ENCODE data around the gene CYP2E1. TPM values are rescaled to one million over a fixed set of nuclear protein-coding genes. Genes with fewer than 3 reads are reported as not detected.
"Not testable (repeated sequence)": the region's sequence is repeated elsewhere in the genome, so short reads cannot be mapped to it uniquely, and the experiment has no call there.

CYP2E1 gene
- total RNA-seq, 4 donors from 2014 or later = 0.83 to 0.98 (median 0.87) TPM

DNA sequence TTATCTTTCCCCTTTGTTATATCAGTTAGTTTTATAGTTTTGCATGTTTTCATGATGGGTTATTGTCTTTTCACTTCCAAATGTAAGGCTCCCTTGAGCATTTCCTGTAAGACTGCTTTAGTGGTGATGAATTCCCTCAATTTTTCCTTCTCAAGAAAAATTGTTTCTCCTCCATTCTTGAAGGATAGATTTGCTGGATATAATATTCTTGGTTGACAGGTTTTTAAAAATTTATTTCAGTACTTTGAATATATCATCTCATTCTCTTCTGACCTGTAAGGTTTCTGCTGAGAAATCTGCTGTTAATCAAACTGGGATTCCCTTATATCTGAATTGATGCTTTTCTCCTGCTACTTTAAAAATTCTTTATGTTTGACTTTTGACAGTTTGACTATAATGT, 40.1 kb upstream of the CYP2E1 start:
- peaks cover 0 to 36% (median 33%) of the 10 kb centered on the region in 4 donors for H3K9me3 ChIP-seq
- TF ChIP-seq POLR2AphosphoS5 (IDR thresholded peaks at IDR 0.05) = no peak
- no peak for TF ChIP-seq POLR2A (IDR thresholded peaks at IDR 0.05; ENCODE audit: low read depth)
- TF ChIP-seq, protein P1, sequence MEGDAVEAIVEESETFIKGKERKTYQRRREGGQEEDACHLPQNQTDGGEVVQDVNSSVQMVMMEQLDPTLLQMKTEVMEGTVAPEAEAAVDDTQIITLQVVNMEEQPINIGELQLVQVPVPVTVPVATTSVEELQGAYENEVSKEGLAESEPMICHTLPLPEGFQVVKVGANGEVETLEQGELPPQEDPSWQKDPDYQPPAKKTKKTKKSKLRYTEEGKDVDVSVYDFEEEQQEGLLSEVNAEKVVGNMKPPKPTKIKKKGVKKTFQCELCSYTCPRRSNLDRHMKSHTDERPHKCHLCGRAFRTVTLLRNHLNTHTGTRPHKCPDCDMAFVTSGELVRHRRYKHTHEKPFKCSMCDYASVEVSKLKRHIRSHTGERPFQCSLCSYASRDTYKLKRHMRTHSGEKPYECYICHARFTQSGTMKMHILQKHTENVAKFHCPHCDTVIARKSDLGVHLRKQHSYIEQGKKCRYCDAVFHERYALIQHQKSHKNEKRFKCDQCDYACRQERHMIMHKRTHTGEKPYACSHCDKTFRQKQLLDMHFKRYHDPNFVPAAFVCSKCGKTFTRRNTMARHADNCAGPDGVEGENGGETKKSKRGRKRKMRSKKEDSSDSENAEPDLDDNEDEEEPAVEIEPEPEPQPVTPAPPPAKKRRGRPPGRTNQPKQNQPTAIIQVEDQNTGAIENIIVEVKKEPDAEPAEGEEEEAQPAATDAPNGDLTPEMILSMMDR (IDR thresholded peaks at IDR 0.05) = no peak
- no peak overlapping the region for H3K4me3 ChIP-seq
- peaks cover 0 to 4% (median 0%) of the 10 kb centered on the region in 4 donors for H3K36me3 ChIP-seq
- H3K27ac ChIP-seq (replicated peaks in 1 of 4) = no peak overlapping the region
- H3K4me1 ChIP-seq = no peaks in the 10 kb centered on the region
- intact Hi-C loops (cut with DNase I) = no loop called here
- H3K27me3 ChIP-seq = no peaks in the 10 kb centered on the region
- no peak for DNase-seq (ENCODE audit: extremely low spot score)

DNA sequence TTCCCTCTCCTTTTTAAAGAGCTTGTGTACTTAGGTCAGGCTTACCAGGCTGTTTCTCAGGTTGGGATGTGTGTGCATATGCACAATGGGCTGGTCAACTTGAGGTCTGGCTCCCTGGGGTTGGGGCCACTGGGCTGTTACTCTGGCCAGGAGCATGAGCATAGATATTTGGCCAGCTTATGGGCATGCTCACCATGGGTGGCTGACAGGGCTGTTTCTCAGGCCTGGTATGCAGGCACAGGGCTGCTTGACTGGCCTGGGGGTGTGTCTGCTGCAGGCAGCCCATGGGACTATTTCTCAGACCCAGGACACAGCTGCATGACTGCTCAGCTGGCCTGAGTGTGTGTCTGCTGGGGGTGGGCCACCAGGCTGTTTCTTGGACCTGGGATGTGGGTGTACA, 38.8 kb upstream of the CYP2E1 start:
- no peaks in the 10 kb centered on the region for H3K4me1 ChIP-seq
- TF ChIP-seq, protein P1 (IDR thresholded peaks at IDR 0.05) = no peak
- TF ChIP-seq POLR2AphosphoS5 (IDR thresholded peaks at IDR 0.05) = no peak
- H3K36me3 ChIP-seq = peaks cover 0 to 5% (median 0%) of the 10 kb centered on the region in 4 donors
- DNase-seq (ENCODE audit: extremely low spot score) = no peak
- no peak overlapping the region for H3K4me3 ChIP-seq
- no peak overlapping the region for H3K27ac ChIP-seq (replicated peaks in 1 of 4)
- intact Hi-C loops (cut with DNase I) = no loop called here
- peaks cover 0 to 36% (median 33%) of the 10 kb centered on the region in 4 donors for H3K9me3 ChIP-seq
- no peaks in the 10 kb centered on the region for H3K27me3 ChIP-seq

GRCh38 chr10:133489816-133490588, 37.2 kb upstream of the CYP2E1 start:
- no peak overlapping the region for H3K27ac ChIP-seq (replicated peaks in 1 of 4)
- H3K36me3 ChIP-seq = peaks cover 0 to 7% (median 0%) of the 10 kb centered on the region in 4 donors
- peaks cover 0 to 21% (median 20%) of the 10 kb centered on the region in 4 donors for H3K9me3 ChIP-seq
- H3K27me3 ChIP-seq = no peaks in the 10 kb centered on the region
- TF ChIP-seq POLR2AphosphoS5 (IDR thresholded peaks at IDR 0.05) (no peak), EP300 (IDR thresholded peaks at IDR 0.05) (no peak), POLR2A (IDR thresholded peaks at IDR 0.05; ENCODE audit: low read depth) (no peak)
- TF ChIP-seq, protein P1 (IDR thresholded peaks at IDR 0.05) = no peak
- intact Hi-C loops (cut with DNase I) = loop anchor here (10.0 kb wide), 1 partner anchor 155 kb away; the partner anchor contains the start of gene CALY
- no peaks in the 10 kb centered on the region for H3K4me1 ChIP-seq
- no peak overlapping the region for H3K4me3 ChIP-seq
- no peak for DNase-seq (ENCODE audit: extremely low spot score)
- WGBS = 56% methylated on average over 2 of the region's 2 CpGs

DNA sequence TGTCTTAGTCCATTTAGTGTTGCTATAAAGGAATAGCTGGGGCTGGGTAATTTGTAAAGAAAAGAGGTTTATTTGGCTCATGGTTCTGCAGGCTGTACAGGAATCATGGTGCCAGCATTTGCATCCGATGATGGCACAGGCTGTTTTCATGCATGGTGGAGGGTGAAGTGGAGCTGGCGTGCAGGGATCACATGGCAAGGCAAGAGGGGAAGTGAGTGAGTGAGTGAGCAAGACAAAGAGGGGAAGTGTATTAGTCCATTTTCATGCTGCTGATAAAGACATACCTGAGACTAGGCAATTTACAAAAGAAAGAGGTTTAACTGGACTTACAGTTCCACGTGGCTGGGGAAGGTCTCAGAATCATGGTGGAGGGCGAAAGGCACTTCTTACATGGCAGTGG, 33.6 kb upstream of the CYP2E1 start:
- peaks cover 0 to 12% (median 7%) of the 10 kb centered on the region in 4 donors for H3K36me3 ChIP-seq
- intact Hi-C loops (cut with DNase I) = loop anchor here (10.0 kb wide), 1 partner anchor 159 kb away; the partner anchor contains the start of gene CALY
- not testable (repeated sequence) for H3K4me3 ChIP-seq; H3K4me1 ChIP-seq; H3K9me3 ChIP-seq; H3K27ac ChIP-seq (replicated peaks in 1 of 4); DNase-seq (ENCODE audit: extremely low spot score); H3K27me3 ChIP-seq
- WGBS = 70% methylated on average over 4 of the region's 4 CpGs

DNA sequence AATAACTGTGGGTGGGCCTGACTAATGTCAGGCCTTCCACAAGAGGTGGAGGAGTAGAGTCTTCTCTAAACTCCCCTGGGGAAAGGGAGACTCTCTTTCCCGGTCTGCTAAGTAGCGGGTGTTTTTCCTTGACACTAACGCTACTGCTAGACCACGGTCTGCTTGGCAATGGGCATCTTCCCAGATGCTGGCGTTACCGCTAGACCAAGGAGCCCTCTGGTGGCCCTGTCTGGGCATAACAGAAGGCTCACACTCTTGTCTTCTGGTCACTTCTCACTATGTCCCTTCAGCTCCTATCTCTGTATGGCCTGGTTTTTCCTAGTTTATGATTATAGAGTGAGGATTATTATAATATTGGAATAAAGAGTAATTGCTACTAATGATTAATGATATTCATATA, 29.8 kb upstream of the CYP2E1 start:
- intact Hi-C loops (cut with DNase I) = loop anchor here (10.0 kb wide), 1 partner anchor 163 kb away; the partner anchor contains the start of gene CALY
- peaks cover 0 to 44% (median 12%) of the 10 kb centered on the region in 4 donors for H3K36me3 ChIP-seq
- not testable (repeated sequence) for H3K4me1 ChIP-seq; DNase-seq (ENCODE audit: extremely low spot score); H3K4me3 ChIP-seq; H3K27me3 ChIP-seq; H3K27ac ChIP-seq (replicated peaks in 1 of 4)
- TF ChIP-seq, protein P1 (IDR thresholded peaks at IDR 0.05) = peak in 2 of 3 experiments; percentile 31 to 40
- H3K9me3 ChIP-seq = peaks cover 0 to 20% (median 9%) of the 10 kb centered on the region in 4 donors
- WGBS = 52% methylated on average over 6 of the region's 6 CpGs

DNA sequence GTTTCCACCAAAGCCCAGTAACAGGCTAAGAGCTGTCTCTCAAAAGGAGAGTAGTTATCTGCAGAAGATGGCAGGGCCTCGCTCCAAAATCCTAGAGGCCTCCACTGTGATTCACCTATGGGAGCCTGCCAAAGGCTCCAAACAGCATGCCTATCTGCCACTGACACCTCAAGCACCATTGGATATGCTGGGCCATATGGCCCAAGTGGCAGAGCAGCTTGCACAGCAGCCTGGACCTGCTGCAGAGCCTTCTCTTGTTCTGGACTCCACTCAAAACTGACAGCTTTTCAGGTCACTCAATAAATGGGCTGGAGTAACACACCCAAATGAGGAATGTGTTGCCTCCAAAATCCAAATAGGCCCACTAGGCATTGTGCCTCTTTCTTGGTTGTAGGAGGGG, 28.0 kb upstream of the CYP2E1 start:
- not testable (repeated sequence) for DNase-seq (ENCODE audit: extremely low spot score); H3K27me3 ChIP-seq; H3K4me1 ChIP-seq; H3K4me3 ChIP-seq; H3K27ac ChIP-seq (replicated peaks in 1 of 4)
- Histone ChIP-seq H3K9me3 (peaks cover 0 to 20% (median 9%) of the 10 kb centered on the region in 4 donors), H3K36me3 (peaks cover 0 to 41% (median 12%) of the 10 kb centered on the region in 4 donors)
- intact Hi-C loops (cut with DNase I) = loop anchor here (10.0 kb wide), 1 partner anchor 164 kb away; the partner anchor contains the start of gene CALY
- 89% methylated on average over 1 of the region's 1 CpG for WGBS

GRCh38 chr10:133500897-133501296, 26.3 kb upstream of the CYP2E1 start:
- H3K36me3 ChIP-seq = peaks cover 0 to 41% (median 12%) of the 10 kb centered on the region in 4 donors
- intact Hi-C loops (cut with DNase I); H3K4me1 ChIP-seq; H3K4me3 ChIP-seq; H3K27ac ChIP-seq (replicated peaks in 1 of 4); H3K27me3 ChIP-seq; DNase-seq (ENCODE audit: extremely low spot score): not testable (repeated sequence)
- H3K9me3 ChIP-seq = peaks cover 0 to 20% (median 9%) of the 10 kb centered on the region in 4 donors
- WGBS = 67% methylated on average over 3 of the region's 4 CpGs
